Mesenchymal stem cell (in vitro differentiated cells and primary cell): ENCODE measurements around the gene DIABLO.

Source experiments
- DNase-seq: peaks from one replicate; pipeline ENCODE4 v3.0.0-alpha.2; 2013
- H2AFZ ChIP-seq: one replicate; pipeline ENCODE4 v1.6.1; 2013; ENCODE audit warnings: low read depth, mild to moderate bottlenecking, control low read depth, inconsistent platforms, low read length, moderate library complexity
- H2AK5ac ChIP-seq: 2 replicates; pipeline ENCODE4 v1.6.1; 2013; ENCODE audit warnings: low read length, moderate library complexity, mild to moderate bottlenecking, inconsistent platforms; ENCODE audit not compliant: severe bottlenecking
- H2BK120ac ChIP-seq: one replicate; pipeline ENCODE4 v1.6.1; 2013; ENCODE audit warnings: low read depth, mild to moderate bottlenecking, inconsistent platforms, low read length, moderate library complexity
- H2BK12ac ChIP-seq, 2 experiments: one replicate each; pipeline ENCODE4 v1.6.1; 2013; ENCODE audit warnings: inconsistent platforms in 2 of 2, low read length in 2 of 2, mild to moderate bottlenecking in 2 of 2, moderate library complexity in 2 of 2, control low read depth in 1 of 2
- H2BK15ac ChIP-seq: one replicate; pipeline ENCODE4 v1.6.1; 2013; ENCODE audit warnings: mild to moderate bottlenecking, low read depth, inconsistent platforms; ENCODE audit not compliant: poor library complexity, severe bottlenecking
- H2BK5ac ChIP-seq: 2 replicates; pipeline ENCODE4 v1.6.1; 2013; ENCODE audit warnings: low read depth, mild to moderate bottlenecking, low read length, control low read depth, inconsistent platforms; ENCODE audit not compliant: poor library complexity, severe bottlenecking
- H3K14ac ChIP-seq, 2 experiments: one replicate each; pipeline ENCODE4 v1.6.1; 2013; ENCODE audit warnings: inconsistent platforms in 2 of 2, low read length in 2 of 2, control low read depth in 1 of 2, mild to moderate bottlenecking in 1 of 2, moderate library complexity in 1 of 2
- H3K18ac ChIP-seq, 2 experiments: one replicate each; pipeline ENCODE4 v1.6.1; 2013; ENCODE audit warnings: inconsistent platforms in 2 of 2, low read length in 2 of 2, control low read depth in 1 of 2, low read depth in 1 of 2, mild to moderate bottlenecking in 1 of 2
- H3K23ac ChIP-seq, 2 experiments: one replicate each; pipeline ENCODE4 v1.6.1; 2013; ENCODE audit warnings: inconsistent platforms in 2 of 2, low read length in 2 of 2, mild to moderate bottlenecking in 2 of 2, moderate library complexity in 2 of 2, control low read depth in 1 of 2
- H3K27ac ChIP-seq: 2 replicates; pipeline ENCODE4 v1.5.1; 2013; ENCODE audit warnings: mild to moderate bottlenecking, moderate library complexity, low read length, control low read depth, inconsistent platforms; ENCODE audit not compliant: poor library complexity, severe bottlenecking
- H3K27me3 ChIP-seq, 2 experiments: 2 replicates each; pipeline versions ENCODE4 v1.6.1 to v1.7.0; 2013; ENCODE audit warnings: low read length in 2 of 2, mild to moderate bottlenecking in 2 of 2, moderate library complexity in 2 of 2, control low read depth in 1 of 2, inconsistent platforms in 1 of 2; ENCODE audit not compliant: control insufficient read depth in 1 of 2, insufficient read depth in 1 of 2
- H3K36me3 ChIP-seq, 2 experiments: 2 replicates each; pipeline versions ENCODE4 v1.6.1 to v1.7.0; 2013; ENCODE audit warnings: low read length in 2 of 2, control low read depth in 1 of 2, inconsistent platforms in 1 of 2, low read depth in 1 of 2, mild to moderate bottlenecking in 1 of 2; ENCODE audit not compliant: insufficient read depth in 2 of 2, control insufficient read depth in 1 of 2
- H3K4ac ChIP-seq, 2 experiments: one replicate each; pipeline ENCODE4 v1.6.1; 2013; ENCODE audit warnings: inconsistent platforms in 2 of 2, low read length in 2 of 2, mild to moderate bottlenecking in 2 of 2, moderate library complexity in 2 of 2, control low read depth in 1 of 2, low read depth in 1 of 2
- H3K4me1 ChIP-seq: 2 replicates; pipeline ENCODE4 v1.6.1; 2013; ENCODE audit warnings: low read depth, low read length, control low read depth; ENCODE audit not compliant: control insufficient read depth, insufficient read depth
- H3K4me2 ChIP-seq: 2 replicates; pipeline ENCODE4 v1.6.1; 2013; ENCODE audit warnings: low read length, mild to moderate bottlenecking, inconsistent platforms; ENCODE audit not compliant: poor library complexity, severe bottlenecking
- H3K4me3 ChIP-seq, 2 experiments: 2 replicates each; pipeline versions ENCODE4 v1.5.1 to v1.7.0; 2013; ENCODE audit warnings: low read length in 2 of 2, mild to moderate bottlenecking in 2 of 2, control low read depth in 1 of 2, low read depth in 1 of 2; ENCODE audit not compliant: insufficient read depth in 1 of 2
- H3K79me1 ChIP-seq: replicated peaks from 2 replicates; pipeline ENCODE4 v1.6.1; 2013; ENCODE audit warnings: mild to moderate bottlenecking, control low read depth, low read length, inconsistent platforms; ENCODE audit not compliant: poor library complexity, severe bottlenecking
- H3K9ac ChIP-seq: 2 replicates; pipeline ENCODE4 v1.7.0; 2013; ENCODE audit warnings: mild to moderate bottlenecking, low read length, moderate library complexity
- H3K9me3 ChIP-seq: 2 replicates; pipeline ENCODE4 v1.7.0; 2013; ENCODE audit warnings: mild to moderate bottlenecking, low read length; ENCODE audit not compliant: control insufficient read depth
- H4K8ac ChIP-seq: one replicate; pipeline ENCODE4 v1.6.1; 2013; ENCODE audit warnings: inconsistent platforms, mild to moderate bottlenecking, low read length, moderate library complexity
- H4K91ac ChIP-seq: one replicate; pipeline ENCODE4 v1.6.1; 2013; ENCODE audit warnings: mild to moderate bottlenecking, low read length, inconsistent platforms
- WGBS: methylation state at CpG from one replicate; pipeline ENCODE4 v1.1.7; 2013; ENCODE audit warnings: mixed read lengths; 5-methylcytosine and 5-hydroxymethylcytosine counted together

DIABLO gene

DNA sequence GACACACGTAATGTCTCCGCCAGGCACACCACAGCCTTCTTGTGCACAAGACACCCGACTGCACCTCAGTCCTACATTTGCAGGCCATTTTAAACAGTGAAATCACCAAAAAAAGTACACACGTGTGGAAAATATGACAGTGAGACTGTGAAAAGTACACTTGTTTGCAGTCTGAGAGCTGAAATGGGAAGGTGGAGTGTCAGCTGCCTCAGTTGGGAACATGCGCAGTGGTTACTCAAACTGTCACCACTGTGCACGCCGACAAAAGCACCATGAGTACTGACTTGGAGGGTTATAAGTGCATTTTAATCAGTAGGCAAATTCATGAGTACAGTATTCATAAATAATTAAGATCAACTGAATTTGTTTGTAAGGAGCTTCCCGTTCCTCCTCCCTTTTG, 24.7 kb upstream of the DIABLO start:
- no peak overlapping the region for H3K4me2 ChIP-seq
- no peak overlapping the region for H3K14ac ChIP-seq
- no peak overlapping the region for H2BK120ac ChIP-seq
- no peaks in the 10 kb centered on the region for H3K9me3 ChIP-seq
- H2AFZ ChIP-seq = no peak overlapping the region
- no peak overlapping the region for H2AK5ac ChIP-seq
- peaks cover 31 to 53% of the 10 kb centered on the region in 2 experiments for H3K36me3 ChIP-seq
- H3K4ac ChIP-seq = no peak overlapping the region
- no peaks in the 10 kb centered on the region for H3K27me3 ChIP-seq
- no peak overlapping the region for H4K91ac ChIP-seq
- H3K27ac ChIP-seq = no peak overlapping the region
- H3K4me1 ChIP-seq = no peaks in the 10 kb centered on the region
- 99% methylated on average over 5 of the region's 8 CpGs for WGBS
- no peak for DNase-seq
- no peak overlapping the region for H3K9ac ChIP-seq
- no peak overlapping the region for H2BK5ac ChIP-seq
- H2BK12ac ChIP-seq = no peak overlapping the region
- no peak overlapping the region for H4K8ac ChIP-seq
- no peak overlapping the region for H3K18ac ChIP-seq
- no peak overlapping the region for H3K23ac ChIP-seq
- H3K79me1 ChIP-seq = peaks cover 32% of the 10 kb centered on the region
- no peak overlapping the region for H3K4me3 ChIP-seq
- no peak overlapping the region for H2BK15ac ChIP-seq

- H3K27me3 ChIP-seq = no peaks in the 10 kb centered on the region
- H3K4me2 ChIP-seq = no peak overlapping the region
- no peak overlapping the region for H3K27ac ChIP-seq
- H2AFZ ChIP-seq = no peak overlapping the region
- 97% methylated on average over 6 of the region's 6 CpGs for WGBS
- no peak for DNase-seq
- no peaks in the 10 kb centered on the region for H3K9me3 ChIP-seq
- H3K36me3 ChIP-seq = peaks cover 31 to 53% of the 10 kb centered on the region in 2 experiments
- no peak overlapping the region for H3K4me3 ChIP-seq
- H2BK12ac ChIP-seq = no peak overlapping the region
- H2BK120ac ChIP-seq = no peak overlapping the region
- no peak overlapping the region for H4K91ac ChIP-seq
- no peaks in the 10 kb centered on the region for H3K4me1 ChIP-seq
- no peak overlapping the region for H3K18ac ChIP-seq
- no peak overlapping the region for H3K4ac ChIP-seq
- no peak overlapping the region for H3K9ac ChIP-seq
- H2BK15ac ChIP-seq = no peak overlapping the region
- no peak overlapping the region for H3K14ac ChIP-seq
- H4K8ac ChIP-seq = no peak overlapping the region
- H3K79me1 ChIP-seq = peaks cover 32% of the 10 kb centered on the region
- no peak overlapping the region for H3K23ac ChIP-seq
- no peak overlapping the region for H2BK5ac ChIP-seq
- no peak overlapping the region for H2AK5ac ChIP-seq
Measured at GRCh38 chr12:122250047-122250446, 24.2 kb upstream of the DIABLO start.

DNA sequence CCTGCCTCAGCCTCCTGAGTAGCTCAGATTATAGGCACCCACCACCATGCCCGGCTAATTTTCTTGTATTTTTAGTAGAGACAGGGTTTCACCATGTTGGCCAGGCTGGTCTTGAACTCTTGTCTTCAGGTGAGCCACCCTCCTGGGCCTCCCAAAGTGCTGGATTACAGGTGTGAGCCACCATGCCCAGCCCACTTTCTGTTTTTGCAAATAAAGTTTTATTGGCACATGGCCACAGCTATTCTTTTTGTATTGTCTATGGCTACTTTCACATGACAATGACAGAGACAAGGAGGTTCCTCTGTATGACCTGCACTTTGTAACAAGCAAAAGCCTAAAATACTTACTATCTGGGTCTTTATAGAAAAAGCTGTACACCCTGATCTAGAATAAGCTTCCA, 19.7 kb upstream of the DIABLO start:
- no peak for DNase-seq
- WGBS = 100% methylated on average over 1 of the region's 1 CpG
- no peak overlapping the region for H2BK5ac ChIP-seq
- H3K18ac ChIP-seq = no peak overlapping the region
- H2AK5ac ChIP-seq = no peak overlapping the region
- no peaks in the 10 kb centered on the region for H3K27me3 ChIP-seq
- H2BK12ac ChIP-seq = no peak overlapping the region
- H4K91ac ChIP-seq = no peak overlapping the region
- H2BK120ac ChIP-seq = no peak overlapping the region
- H3K4me2 ChIP-seq = no peak overlapping the region
- H4K8ac ChIP-seq = no peak overlapping the region
- no peak overlapping the region for H2BK15ac ChIP-seq
- H3K23ac ChIP-seq = no peak overlapping the region
- H3K27ac ChIP-seq = no peak overlapping the region
- peaks cover 29 to 63% of the 10 kb centered on the region in 2 experiments for H3K36me3 ChIP-seq
- no peak overlapping the region for H2AFZ ChIP-seq
- H3K4me1 ChIP-seq = no peaks in the 10 kb centered on the region
- no peaks in the 10 kb centered on the region for H3K9me3 ChIP-seq
- peaks cover 13% of the 10 kb centered on the region for H3K79me1 ChIP-seq
- no peak overlapping the region for H3K14ac ChIP-seq
- H3K4me3 ChIP-seq = no peak overlapping the region
- no peak overlapping the region for H3K9ac ChIP-seq
- no peak overlapping the region for H3K4ac ChIP-seq

DNA sequence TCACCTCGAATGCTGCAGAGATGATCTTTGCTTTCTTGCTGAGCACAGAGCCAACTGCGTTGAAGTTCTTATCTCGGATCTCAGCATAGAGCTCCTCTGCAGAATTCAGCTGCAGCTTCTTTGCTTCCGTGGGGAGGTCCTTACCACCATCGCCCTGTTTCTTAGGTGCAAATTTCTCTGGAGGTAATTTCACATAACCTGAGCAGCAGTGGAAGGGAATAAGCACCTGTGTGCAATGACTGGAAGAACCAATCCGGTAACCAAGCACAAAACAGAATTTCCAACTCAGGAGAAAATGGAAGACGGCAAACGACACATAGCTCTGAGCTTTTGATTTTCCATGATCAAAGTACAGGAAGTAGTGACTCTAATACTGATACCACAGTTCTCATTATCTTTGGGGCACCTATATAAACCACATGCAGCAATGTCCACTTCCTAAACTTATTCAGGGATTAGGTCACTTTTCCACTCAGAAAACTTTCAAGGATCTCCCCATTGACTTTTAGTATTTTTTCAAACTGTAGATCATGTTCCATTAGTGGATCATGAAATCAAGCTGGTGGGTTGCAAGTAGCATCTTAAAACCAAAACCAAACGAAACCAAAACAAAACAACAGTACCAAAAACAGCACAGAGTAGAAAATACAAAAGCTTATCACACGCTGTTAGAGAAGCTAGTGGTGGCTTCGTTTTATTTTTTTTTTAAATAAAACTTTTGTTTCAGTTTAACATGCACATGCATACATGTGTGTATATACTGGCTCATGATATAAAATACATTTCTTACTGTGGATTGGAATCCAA, 18.9 kb upstream of the DIABLO start:
- WGBS = 98% methylated on average over 8 of the region's 11 CpGs
- Histone ChIP-seq H3K14ac (no peak overlapping the region), H3K27ac (no peak overlapping the region), H3K23ac (no peak overlapping the region), H3K18ac (no peak overlapping the region), H3K4ac (no peak overlapping the region), H3K4me2 (no peak overlapping the region), H2BK5ac (no peak overlapping the region), H3K4me1 (no peaks in the 10 kb centered on the region), H2BK120ac (no peak overlapping the region), H2BK15ac (no peak overlapping the region), H4K91ac (no peak overlapping the region), H3K27me3 (no peaks in the 10 kb centered on the region), H3K9me3 (no peaks in the 10 kb centered on the region), H3K9ac (no peak overlapping the region), H3K79me1 (peaks cover 9% of the 10 kb centered on the region), H3K36me3 (peaks cover 29 to 63% of the 10 kb centered on the region in 2 experiments), H2AK5ac (no peak overlapping the region), H3K4me3 (no peak overlapping the region), H2AFZ (no peak overlapping the region), H4K8ac (no peak overlapping the region), H2BK12ac (no peak overlapping the region)
- no peak for DNase-seq
